GM19468 (cell line): ENCODE measurements around the gene CHI3L2.

Source experiments
- ATAC-seq: cut with Tn5 transposase; IDR thresholded peaks from one replicate; pipeline ENCODE4 v1.9.1; 2021; ENCODE audit warnings: mild to moderate bottlenecking, moderate library complexity, moderate number of reproducible peaks; ENCODE audit not compliant: unreplicated experiment; ENCODE audit errors: extremely low read depth

CHI3L2 gene

GRCh38 chr1:111218701-111219556, 8.6 kb upstream of the CHI3L2 start:
- no peak for ATAC-seq

- ATAC-seq = peak; percentile 9
Measured at GRCh38 chr1:111219557-111220286, 7.8 kb upstream of the CHI3L2 start.

- no peak for ATAC-seq
Measured at GRCh38 chr1:111220302-111220890, 7.1 kb upstream of the CHI3L2 start.

- no peak for ATAC-seq
Measured at GRCh38 chr1:111221276-111221632, 6.3 kb upstream of the CHI3L2 start.

GRCh38 chr1:111221633-111222291, 5.8 kb upstream of the CHI3L2 start:
- ATAC-seq = peak; percentile 49

GRCh38 chr1:111222308-111223125, 5.0 kb upstream of the CHI3L2 start:
- ATAC-seq = no peak

- no peak for ATAC-seq
Measured at GRCh38 chr1:111223126-111223685, 4.3 kb upstream of the CHI3L2 start.

- ATAC-seq = no peak
Measured at GRCh38 chr1:111225091-111225490, 2.4 kb upstream of the CHI3L2 start.

GRCh38 chr1:111225717-111226400, 1.7 kb upstream of the CHI3L2 start:
- no peak for ATAC-seq

GRCh38 chr1:111227851-111228747, 586 bp downstream of the CHI3L2 start:
- ATAC-seq = no peak

- no peak for ATAC-seq
Measured at GRCh38 chr1:111228748-111229126, 1.2 kb downstream of the CHI3L2 start.

- no peak for ATAC-seq
Measured at GRCh38 chr1:111232134-111232533, 4.6 kb downstream of the CHI3L2 start.

GRCh38 chr1:111234258-111234657, 6.7 kb downstream of the CHI3L2 start:
- ATAC-seq = no peak

- no peak for ATAC-seq
Measured at GRCh38 chr1:111234866-111235265, 7.4 kb downstream of the CHI3L2 start.

- ATAC-seq = no peak
Measured at GRCh38 chr1:111236379-111236778, 8.9 kb downstream of the CHI3L2 start.

GRCh38 chr1:111236806-111237205, 9.3 kb downstream of the CHI3L2 start:
- no peak for ATAC-seq

- ATAC-seq = no peak
Measured at GRCh38 chr1:111238056-111238795, 10.7 kb downstream of the CHI3L2 start.
